HCT116 (cell line): Measurements from ENCODE around the gene BRIP1. TPM values are rescaled to one million over a fixed set of nuclear protein-coding genes. Genes with fewer than 3 reads are reported as not detected.

Source experiments
- ATAC-seq: fragments of 200-7000 bp; cut with Tn5 transposase; 2 replicates; pipeline ENCODE4 v1.9.1; 2020; ENCODE audit warnings: mild to moderate bottlenecking, moderate library complexity
- BruUV-seq: library from RNA; stranded (reverse); fragments of 400-500 nt; replicated peaks from 2 replicates; lab custom pipeline; 2021; lab: Mats Ljungman, UMichigan
- CTCF ChIA-PET: fragments of 300-600 bp; sonication (Branson Sonifier 250); formaldehyde crosslinking; loops from one replicate; lab custom pipeline; 2021; ENCODE audit warnings: antibody characterized with exemption; lab: Charles Lee
- POLR2A ChIA-PET: fragments of 300-600, 350-600 bp; sonication (Branson Sonifier 250); formaldehyde crosslinking; loops from one replicate; lab custom pipeline; 2021; ENCODE audit warnings: antibody characterized with exemption; lab: Charles Lee
- RAD21 ChIA-PET, 2 experiments: fragments of 300-600 bp; sonication (Branson Sonifier 250); formaldehyde crosslinking; loops; one replicate each; lab custom pipeline; 2023; ENCODE audit warnings: low total read pairs in 2 of 2; ENCODE audit not compliant: uncharacterized antibody in 2 of 2, unreplicated experiment in 2 of 2, low non-redundant PET in 1 of 2; lab: Charles Lee
- DNase-seq: peaks from one replicate; pipeline ENCODE4 v3.0.0-alpha.2; 2010; ENCODE audit warnings: low read depth, low spot score
- H2AFZ ChIP-seq: fragments of 200-600 bp; shearing (Covaris generic), sonication (generic); 2 replicates; pipeline ENCODE4 v1.6.1; 2017; ENCODE audit warnings: low read depth, mixed run types, mixed read lengths, antibody characterized with exemption, low read length; ENCODE audit not compliant: poor library complexity, severe bottlenecking
- H3K27ac ChIP-seq: 2 replicates; pipeline ENCODE4 v1.5.1; 2012; ENCODE audit warnings: low read depth, low read length
- H3K27me3 ChIP-seq: fragments of 200-600 bp; sonication (generic); 2 replicates; pipeline ENCODE4 v1.6.1; 2016; ENCODE audit warnings: mixed run types, low read length, mixed read lengths; ENCODE audit not compliant: insufficient read depth
- H3K36me3 ChIP-seq, 2 experiments: fragments of 200-500 bp in 1 of 2; fragments of 200-600 bp in 1 of 2; sonication (Bioruptor generic) in 1 of 2; sonication (generic) in 1 of 2; 2 replicates each; pipeline versions ENCODE4 v1.5.1 to v1.6.1; 2014 to 2016; ENCODE audit warnings: low read length in 2 of 2, inconsistent platforms in 1 of 2, mixed read lengths in 1 of 2, mixed run types in 1 of 2; ENCODE audit not compliant: insufficient read depth in 2 of 2, control insufficient read depth in 1 of 2
- H3K4me1 ChIP-seq, 2 experiments: fragments of 200-600 bp in 1 of 2; sonication (generic) in 1 of 2; 2 replicates each; pipeline versions ENCODE4 v1.5.1 to v1.6.1; 2012 to 2017; ENCODE audit warnings: low read length in 2 of 2, inconsistent platforms in 1 of 2, mild to moderate bottlenecking in 1 of 2, mixed read lengths in 1 of 2, mixed run types in 1 of 2, moderate library complexity in 1 of 2; ENCODE audit not compliant: insufficient read depth in 2 of 2, control insufficient read depth in 1 of 2
- H3K4me2 ChIP-seq: fragments of 200-600 bp; sonication (generic); 2 replicates; pipeline ENCODE4 v1.6.1; 2017; ENCODE audit warnings: mixed run types, low read length, mixed read lengths
- H3K4me3 ChIP-seq, 2 experiments: fragments of 200-600 bp in 1 of 2; sonication (generic) in 1 of 2; replicated peaks in 1 of 2; 2 replicates each; pipeline ENCODE4 v1.5.1; 2011 to 2016; ENCODE audit warnings: low read length in 2 of 2, control low read depth in 1 of 2, low read depth in 1 of 2, mild to moderate bottlenecking in 1 of 2, mixed read lengths in 1 of 2, mixed run types in 1 of 2
- H3K79me2 ChIP-seq: fragments of 200-600 bp; sonication (generic); 2 replicates; pipeline ENCODE4 v1.6.1; 2017; ENCODE audit warnings: mild to moderate bottlenecking, mixed run types, low read length, moderate library complexity, mixed read lengths; ENCODE audit not compliant: insufficient read depth
- H3K9ac ChIP-seq: fragments of 200-600 bp; sonication (generic); 2 replicates; pipeline ENCODE4 v1.6.1; 2016; ENCODE audit warnings: low read length, mixed read lengths
- H3K9me2 ChIP-seq: fragments of 200-600 bp; sonication (generic), shearing (Covaris generic); 2 replicates; pipeline ENCODE4 v1.6.1; 2017; ENCODE audit warnings: mixed run types, mild to moderate bottlenecking, moderate library complexity; ENCODE audit not compliant: insufficient read depth
- H3K9me3 ChIP-seq, 2 experiments: fragments of 200-500 bp in 1 of 2; fragments of 200-600 bp in 1 of 2; sonication (Bioruptor generic) in 1 of 2; sonication (generic) in 1 of 2; 2 replicates each; pipeline ENCODE4 v1.6.1; 2014 to 2017; ENCODE audit warnings: low read length in 2 of 2, mixed read lengths in 2 of 2, inconsistent platforms in 1 of 2, low read depth in 1 of 2, mild to moderate bottlenecking in 1 of 2, mixed run types in 1 of 2, moderate library complexity in 1 of 2; ENCODE audit not compliant: control insufficient read depth in 1 of 2, insufficient read depth in 1 of 2
- H4K20me1 ChIP-seq: fragments of 200-600 bp; sonication (generic), shearing (Covaris generic); 2 replicates; pipeline ENCODE4 v1.6.1; 2017; ENCODE audit warnings: mixed run types, mild to moderate bottlenecking, moderate library complexity; ENCODE audit not compliant: insufficient read depth
- ATF3 ChIP-seq: IDR thresholded peaks from 2 replicates; pipeline ENCODE4 v1.6.1; 2012
- CEBPB ChIP-seq: IDR thresholded peaks from 2 replicates; pipeline ENCODE4 v1.6.1; 2012; ENCODE audit warnings: low read depth
- CTCF ChIP-seq, 3 experiments: fragments of 200-600 bp in 1 of 3; sonication (generic) in 1 of 3; IDR thresholded peaks in 2 of 3; conservative IDR thresholded peaks in 1 of 3; 2 replicates each; pipeline ENCODE4 v1.5.1; 2012 to 2017; ENCODE audit warnings: low read depth in 2 of 3, low read length in 2 of 3, antibody characterized with exemption in 1 of 3, borderline replicate concordance in 1 of 3, control low read depth in 1 of 3, mild to moderate bottlenecking in 1 of 3, mixed read lengths in 1 of 3, mixed run types in 1 of 3, moderate library complexity in 1 of 3; ENCODE audit not compliant: insufficient read depth in 1 of 3
- EGR1 ChIP-seq: IDR thresholded peaks from 2 replicates; pipeline ENCODE4 v1.6.1; 2012; ENCODE audit warnings: low read depth
- ELF1 ChIP-seq: IDR thresholded peaks from 2 replicates; pipeline ENCODE4 v1.6.1; 2012; ENCODE audit warnings: low read depth, borderline replicate concordance
- EZH2phosphoT487 ChIP-seq: fragments of 200-600 bp; IDR thresholded peaks from 2 replicates; pipeline ENCODE4 v1.6.1; 2018; ENCODE audit warnings: antibody characterized with exemption, borderline replicate concordance
- FOSL1 ChIP-seq: IDR thresholded peaks from 2 replicates; pipeline ENCODE4 v1.6.1; 2012; ENCODE audit warnings: low read depth
- JUND ChIP-seq: IDR thresholded peaks from 2 replicates; pipeline ENCODE4 v1.6.1; 2012
- MAX ChIP-seq: IDR thresholded peaks from 2 replicates; pipeline ENCODE4 v1.6.1; 2012
- POLR2A ChIP-seq: IDR thresholded peaks from 2 replicates; pipeline ENCODE4 v1.7.0; 2011; ENCODE audit warnings: borderline replicate concordance; ENCODE audit not compliant: insufficient read depth, insufficient read length; ENCODE audit errors: extremely low read depth
- POLR2AphosphoS5 ChIP-seq: IDR thresholded peaks from 2 replicates; pipeline ENCODE4 v1.6.1; 2011; ENCODE audit warnings: mild to moderate bottlenecking, low read depth, low read length, moderate library complexity
- RAD21 ChIP-seq: IDR thresholded peaks from 2 replicates; pipeline ENCODE4 v1.6.1; 2012; ENCODE audit warnings: low read depth, mild to moderate bottlenecking
- REST ChIP-seq: IDR thresholded peaks from 2 replicates; pipeline ENCODE4 v1.6.1; 2012; ENCODE audit warnings: low read depth
- SIN3A ChIP-seq: IDR thresholded peaks from 2 replicates; pipeline ENCODE4 v1.6.1; 2012; ENCODE audit warnings: low read depth
- SP1 ChIP-seq: IDR thresholded peaks from 2 replicates; pipeline ENCODE4 v1.6.1; 2012; ENCODE audit warnings: low read depth
- SRF ChIP-seq: IDR thresholded peaks from 2 replicates; pipeline ENCODE4 v1.6.1; 2012; ENCODE audit warnings: low read depth
- YY1 ChIP-seq: IDR thresholded peaks from 2 replicates; pipeline ENCODE4 v1.6.1; 2011; ENCODE audit warnings: low read length, low read depth, moderate library complexity, mild to moderate bottlenecking; ENCODE audit not compliant: insufficient replicate concordance; ENCODE audit errors: extremely low read depth
- ZBTB33 ChIP-seq: IDR thresholded peaks from 2 replicates; pipeline ENCODE4 v1.6.1; 2011; ENCODE audit warnings: mild to moderate bottlenecking, low read length, moderate library complexity; ENCODE audit not compliant: insufficient replicate concordance; ENCODE audit errors: extremely low read depth
- ZFX ChIP-seq: fragments of 450-650 bp; IDR thresholded peaks from 2 replicates; pipeline ENCODE4 v1.6.1; 2017
- ZNF274 ChIP-seq: fragments of 200-500 bp; sonication (Bioruptor generic); IDR thresholded peaks from 2 replicates; pipeline ENCODE4 v1.6.1; 2014; ENCODE audit warnings: mild to moderate bottlenecking, low read depth, low read length, inconsistent platforms
- intact Hi-C: fragments of 100-400 bp; cut with micrococcal nuclease; formaldehyde crosslinking; loops from 2 replicates; pipeline ENCODE4 v1.10.0; 2022
- total RNA-seq: library from RNA; stranded (reverse); gene quantifications from one replicate; pipeline ENCODE4 v1.2.1, GENCODE V29; 2021; ENCODE audit not compliant: unreplicated experiment

BRIP1 gene
- total RNA-seq, 1 experiment from 2014 or later, result 22.2 TPM

- Histone ChIP-seq H3K4me1 (no peaks in the 10 kb centered on the region), H3K9ac (no peak overlapping the region), H3K4me3 (no peak overlapping the region), H3K9me3 (no peaks in the 10 kb centered on the region), H3K9me2 (no peaks in the 10 kb centered on the region), H3K79me2 (no peaks in the 10 kb centered on the region), H3K4me2 (no peak overlapping the region), H3K27ac (no peak overlapping the region), H4K20me1 (no peaks in the 10 kb centered on the region), H3K27me3 (no peaks in the 10 kb centered on the region), H3K36me3 (peaks cover 13 to 39% of the 10 kb centered on the region in 2 experiments; a peak in 3 of 4 replicates), H2AFZ (no peak overlapping the region)
- CTCF ChIA-PET, result no interaction called here
- POLR2A ChIA-PET, result no interaction called here
- RAD21 ChIA-PET, result no interaction called here
- BruUV-seq, result no TSS peak
- TF ChIP-seq YY1 (no peak), SIN3A (no peak), POLR2A (no peak), ZFX (no peak), ZNF274 (no peak), ATF3 (no peak), CEBPB (no peak), EZH2phosphoT487 (no peak), JUND (no peak), FOSL1 (no peak), EGR1 (no peak), ELF1 (no peak), RAD21 (no peak), ZBTB33 (no peak), REST (no peak), MAX (no peak), SP1 (no peak), CTCF (IDR thresholded peaks at IDR 0.05 in 2 of 3, conservative IDR thresholded peaks at IDR 0.05 in 1 of 3; ENCODE audit: borderline replicate concordance in 1 of 3, insufficient read depth in 1 of 3, low read depth in 2 of 3, low read length in 2 of 3) (no peak), POLR2AphosphoS5 (no peak), SRF (no peak)
- DNase-seq (no peak), ATAC-seq (no peak)
- intact Hi-C loops, result no loop called here
Measured at GRCh38 chr17:61846088-61846487, 17.2 kb downstream of the BRIP1 start.
